GM12891 (cell line): Measurements from ENCODE around the gene CELF2.

Experiments
- POLR2A ChIP-seq: IDR thresholded peaks from 2 replicates; pipeline ENCODE4 v1.6.1; 2011; ENCODE audit warnings: low read depth, low read length, control low read depth
- POLR2AphosphoS5 ChIP-seq: IDR thresholded peaks from 2 replicates; pipeline ENCODE4 v1.6.1; 2011; ENCODE audit warnings: low read depth, low read length, control low read depth

- TF ChIP-seq POLR2A (0 out of 2 replicates have a peak, but pooled peaks have one; percentile 26), POLR2AphosphoS5 (no peak)
Observed at GRCh38 chr10:11208243-11208642, 190.6 kb downstream of the CELF2 start.
